Measurements from ENCODE around the gene DPEP2NB. TPM values are rescaled to one million over a fixed set of nuclear protein-coding genes. Genes with fewer than 3 reads are reported as not detected.

DPEP2NB gene
- total RNA-seq, 1 experiment from 2014 or later: not detected

DNA sequence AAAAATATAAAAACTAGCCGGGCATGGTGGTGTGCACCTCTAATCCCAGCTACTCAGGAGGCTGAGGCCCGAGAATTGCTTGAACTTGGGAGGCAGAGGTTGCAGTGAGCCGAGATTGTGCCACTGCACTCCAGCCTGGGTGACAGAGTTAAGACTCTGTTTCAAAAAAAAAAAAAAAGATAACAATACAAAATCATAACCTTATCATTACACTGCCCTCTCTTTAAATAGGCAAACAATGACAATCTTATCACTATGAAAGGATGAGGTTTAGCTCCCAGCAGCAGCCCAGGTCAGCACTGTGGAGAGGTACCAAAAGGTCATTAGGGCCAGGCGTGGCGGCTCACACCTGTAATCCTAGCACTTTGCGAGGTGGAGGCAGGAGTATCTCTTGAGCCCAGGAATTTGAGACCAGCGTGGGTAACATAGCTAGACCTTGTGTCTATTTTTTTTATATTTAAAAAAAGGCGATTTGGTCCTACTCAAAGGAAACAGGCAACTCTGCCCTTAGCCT is 3.5 kb upstream of the DPEP2NB start:
- no peaks in the 10 kb centered on the region for H4K20me1 ChIP-seq (ENCODE audit: insufficient read depth)
- DNase-seq (ENCODE audit: low read depth, low spot score) (no peak), ATAC-seq (no peak)
- H3K4me3 ChIP-seq (replicated peaks in 1 of 2; ENCODE audit: low read depth in 1 of 2, low read length in 2 of 2): no peak overlapping the region
- H3K79me2 ChIP-seq (ENCODE audit: insufficient read depth, low read length): peaks cover 34% of the 10 kb centered on the region
- no peak overlapping the region for H3K4me2 ChIP-seq (ENCODE audit: low read length)
- intact Hi-C loops (cut with micrococcal nuclease): no loop called here
- BruUV-seq (replicated peaks): no TSS peak
- ChIA-PET CTCF (no interaction called here), RAD21 (ENCODE audit: low non-redundant PET in 1 of 2, low total read pairs in 2 of 2, uncharacterized antibody in 2 of 2, unreplicated experiment in 2 of 2) (no interaction called here), POLR2A (no interaction called here)
- TF ChIP-seq, protein P1, sequence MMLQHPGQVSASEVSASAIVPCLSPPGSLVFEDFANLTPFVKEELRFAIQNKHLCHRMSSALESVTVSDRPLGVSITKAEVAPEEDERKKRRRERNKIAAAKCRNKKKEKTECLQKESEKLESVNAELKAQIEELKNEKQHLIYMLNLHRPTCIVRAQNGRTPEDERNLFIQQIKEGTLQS (IDR thresholded peaks at IDR 0.05): no peak
- TF ChIP-seq ZFX (IDR thresholded peaks at IDR 0.05) (no peak), YY1 (IDR thresholded peaks at IDR 0.05; ENCODE audit: extremely low read depth, insufficient replicate concordance, low read depth, low read length) (no peak), FOSL1 (IDR thresholded peaks at IDR 0.05; ENCODE audit: low read depth) (no peak), SP1 (IDR thresholded peaks at IDR 0.05; ENCODE audit: low read depth) (no peak), CBX3 (IDR thresholded peaks at IDR 0.05; ENCODE audit: low read depth) (no peak), POLR2AphosphoS5 (IDR thresholded peaks at IDR 0.05; ENCODE audit: low read depth, low read length) (no peak), JUND (IDR thresholded peaks at IDR 0.05) (no peak)
- TF ChIP-seq, protein P2, sequence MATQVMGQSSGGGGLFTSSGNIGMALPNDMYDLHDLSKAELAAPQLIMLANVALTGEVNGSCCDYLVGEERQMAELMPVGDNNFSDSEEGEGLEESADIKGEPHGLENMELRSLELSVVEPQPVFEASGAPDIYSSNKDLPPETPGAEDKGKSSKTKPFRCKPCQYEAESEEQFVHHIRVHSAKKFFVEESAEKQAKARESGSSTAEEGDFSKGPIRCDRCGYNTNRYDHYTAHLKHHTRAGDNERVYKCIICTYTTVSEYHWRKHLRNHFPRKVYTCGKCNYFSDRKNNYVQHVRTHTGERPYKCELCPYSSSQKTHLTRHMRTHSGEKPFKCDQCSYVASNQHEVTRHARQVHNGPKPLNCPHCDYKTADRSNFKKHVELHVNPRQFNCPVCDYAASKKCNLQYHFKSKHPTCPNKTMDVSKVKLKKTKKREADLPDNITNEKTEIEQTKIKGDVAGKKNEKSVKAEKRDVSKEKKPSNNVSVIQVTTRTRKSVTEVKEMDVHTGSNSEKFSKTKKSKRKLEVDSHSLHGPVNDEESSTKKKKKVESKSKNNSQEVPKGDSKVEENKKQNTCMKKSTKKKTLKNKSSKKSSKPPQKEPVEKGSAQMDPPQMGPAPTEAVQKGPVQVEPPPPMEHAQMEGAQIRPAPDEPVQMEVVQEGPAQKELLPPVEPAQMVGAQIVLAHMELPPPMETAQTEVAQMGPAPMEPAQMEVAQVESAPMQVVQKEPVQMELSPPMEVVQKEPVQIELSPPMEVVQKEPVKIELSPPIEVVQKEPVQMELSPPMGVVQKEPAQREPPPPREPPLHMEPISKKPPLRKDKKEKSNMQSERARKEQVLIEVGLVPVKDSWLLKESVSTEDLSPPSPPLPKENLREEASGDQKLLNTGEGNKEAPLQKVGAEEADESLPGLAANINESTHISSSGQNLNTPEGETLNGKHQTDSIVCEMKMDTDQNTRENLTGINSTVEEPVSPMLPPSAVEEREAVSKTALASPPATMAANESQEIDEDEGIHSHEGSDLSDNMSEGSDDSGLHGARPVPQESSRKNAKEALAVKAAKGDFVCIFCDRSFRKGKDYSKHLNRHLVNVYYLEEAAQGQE (IDR thresholded peaks at IDR 0.05; ENCODE audit: low read depth): no peak
- TF ChIP-seq, protein P3, sequence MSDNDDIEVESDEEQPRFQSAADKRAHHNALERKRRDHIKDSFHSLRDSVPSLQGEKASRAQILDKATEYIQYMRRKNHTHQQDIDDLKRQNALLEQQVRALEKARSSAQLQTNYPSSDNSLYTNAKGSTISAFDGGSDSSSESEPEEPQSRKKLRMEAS (IDR thresholded peaks at IDR 0.05): no peak
- H2AFZ ChIP-seq (ENCODE audit: low read depth, low read length, poor library complexity, severe bottlenecking): no peak overlapping the region
- no peaks in the 10 kb centered on the region for H3K27me3 ChIP-seq (ENCODE audit: insufficient read depth, low read length)
- H3K36me3 ChIP-seq (ENCODE audit: control insufficient read depth in 1 of 2, insufficient read depth in 2 of 2, low read length in 2 of 2): peaks cover 0 to 7% of the 10 kb centered on the region in 2 experiments; a peak in 1 of 4 replicates
- no peak overlapping the region for H3K9ac ChIP-seq (ENCODE audit: low read length)
- H3K9me3 ChIP-seq (ENCODE audit: control insufficient read depth in 1 of 2, insufficient read depth in 1 of 2, low read depth in 1 of 2, low read length in 2 of 2): no peaks in the 10 kb centered on the region
- H3K9me2 ChIP-seq (ENCODE audit: insufficient read depth): no peaks in the 10 kb centered on the region
- peaks cover 9 to 33% of the 10 kb centered on the region in 2 experiments; a peak in 3 of 4 replicates for H3K4me1 ChIP-seq (ENCODE audit: control insufficient read depth in 1 of 2, insufficient read depth in 2 of 2, low read length in 2 of 2)
- no peak overlapping the region for H3K27ac ChIP-seq (ENCODE audit: low read depth, low read length)

Data from HCT116 (cell line).